Transverse colon (tissue), 4 donors: ENCODE measurements around the gene E2F4.

Experiments used
- POLR2A ChIP-seq: fragments of 450-650 bp; IDR thresholded peaks from one replicate; pipeline ENCODE4 v1.6.1; 2016; ENCODE audit warnings: antibody characterized with exemption, mild to moderate bottlenecking, moderate library complexity
- POLR2AphosphoS5 ChIP-seq, 3 donors: sonication (generic); formaldehyde crosslinking; IDR thresholded peaks; one replicate each; pipeline ENCODE4 v1.6.1; 2016; ENCODE audit warnings: antibody characterized with exemption in 3 of 3
- TF ChIP-seq, protein P1 (sequence below), 5 experiments: fragments of 200-600 bp in 3 of 5; fragments of 450-650 bp in 2 of 5; sonication (generic) in 3 of 5; IDR thresholded peaks; 1 replicate in 2 of 5; 2 replicates in 3 of 5; pipeline ENCODE4 v1.5.1; 2016 to 2017; ENCODE audit warnings: antibody characterized with exemption in 5 of 5, inconsistent platforms in 3 of 5, mild to moderate bottlenecking in 2 of 5, moderate library complexity in 1 of 5

DNA sequence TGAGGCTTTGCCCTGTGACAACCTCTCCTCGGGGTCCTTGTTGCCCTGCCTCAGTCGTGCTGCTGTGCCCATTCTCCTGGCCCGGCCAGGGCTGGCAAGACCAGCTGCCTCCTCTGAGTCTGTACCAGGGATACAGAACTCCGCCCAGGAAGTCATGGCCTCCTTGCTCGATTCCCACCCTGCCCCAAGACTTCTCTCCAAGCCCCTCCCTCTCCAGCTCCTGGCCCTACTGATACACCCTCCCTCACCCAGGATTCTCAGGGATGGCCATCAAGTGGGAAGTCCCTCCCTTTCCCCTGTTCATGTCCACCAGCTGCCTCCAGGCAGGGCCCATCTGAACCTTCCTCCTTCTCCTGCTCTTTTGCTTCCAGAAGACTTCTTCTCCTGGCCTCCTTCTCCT is 23.8 kb downstream of the E2F4 start:
- TF ChIP-seq POLR2A (no peak), POLR2AphosphoS5 (IDR thresholded peaks at IDR 0.05) (no peak)
- TF ChIP-seq, protein P1, sequence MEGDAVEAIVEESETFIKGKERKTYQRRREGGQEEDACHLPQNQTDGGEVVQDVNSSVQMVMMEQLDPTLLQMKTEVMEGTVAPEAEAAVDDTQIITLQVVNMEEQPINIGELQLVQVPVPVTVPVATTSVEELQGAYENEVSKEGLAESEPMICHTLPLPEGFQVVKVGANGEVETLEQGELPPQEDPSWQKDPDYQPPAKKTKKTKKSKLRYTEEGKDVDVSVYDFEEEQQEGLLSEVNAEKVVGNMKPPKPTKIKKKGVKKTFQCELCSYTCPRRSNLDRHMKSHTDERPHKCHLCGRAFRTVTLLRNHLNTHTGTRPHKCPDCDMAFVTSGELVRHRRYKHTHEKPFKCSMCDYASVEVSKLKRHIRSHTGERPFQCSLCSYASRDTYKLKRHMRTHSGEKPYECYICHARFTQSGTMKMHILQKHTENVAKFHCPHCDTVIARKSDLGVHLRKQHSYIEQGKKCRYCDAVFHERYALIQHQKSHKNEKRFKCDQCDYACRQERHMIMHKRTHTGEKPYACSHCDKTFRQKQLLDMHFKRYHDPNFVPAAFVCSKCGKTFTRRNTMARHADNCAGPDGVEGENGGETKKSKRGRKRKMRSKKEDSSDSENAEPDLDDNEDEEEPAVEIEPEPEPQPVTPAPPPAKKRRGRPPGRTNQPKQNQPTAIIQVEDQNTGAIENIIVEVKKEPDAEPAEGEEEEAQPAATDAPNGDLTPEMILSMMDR (IDR thresholded peaks at IDR 0.05), result no peak
